ENCODE data around the gene GCLM.
"Not testable (repeated sequence)": the region's sequence is repeated elsewhere in the genome, so short reads cannot be mapped to it uniquely, and the experiment has no call there.

Gene GCLM

DNA sequence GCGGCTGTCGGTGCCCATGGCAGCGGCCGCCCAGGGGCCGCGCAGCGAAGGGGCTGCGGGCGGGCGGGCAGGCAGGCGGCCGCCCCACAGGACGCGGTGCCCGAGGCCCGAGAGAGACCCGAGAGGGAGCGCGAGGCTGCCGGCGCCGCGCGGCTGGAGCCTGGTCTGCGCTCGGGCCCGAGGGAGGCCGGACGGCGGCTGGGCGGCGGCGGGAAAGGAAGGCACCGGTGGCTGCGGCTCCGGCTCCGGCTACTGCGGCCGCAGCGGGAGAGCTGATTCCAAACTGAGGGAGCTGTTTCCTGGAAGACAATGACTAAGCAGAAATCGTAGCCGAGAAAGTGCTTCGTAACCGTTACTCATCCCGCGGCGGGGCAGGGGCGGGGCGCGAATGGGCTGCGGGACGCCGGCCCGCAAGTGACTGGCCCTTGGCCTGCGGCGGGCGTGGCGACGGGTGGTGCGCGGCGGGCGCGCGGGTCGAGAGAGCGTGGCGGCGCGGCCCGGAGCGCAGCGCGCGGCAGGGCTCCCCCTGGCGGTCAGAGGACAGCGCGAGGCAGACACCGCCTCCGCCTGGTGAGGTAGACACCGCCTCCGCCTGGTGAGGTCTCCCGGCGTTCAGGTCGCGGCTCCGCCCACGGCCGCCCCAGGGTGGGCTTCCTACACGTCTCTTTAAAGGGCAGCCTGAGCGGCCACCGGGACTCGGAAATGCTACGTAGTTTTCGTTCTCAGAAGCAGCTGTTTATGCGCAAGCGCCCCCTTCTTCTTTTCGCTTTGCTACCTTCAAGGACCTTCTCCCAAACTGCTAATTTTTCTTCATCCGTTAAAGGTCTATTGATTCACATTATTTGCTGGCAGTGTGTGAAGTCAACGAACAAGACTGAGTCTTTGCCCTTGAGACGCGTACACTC, at the start of gene GCLM:
Gene GCLM, minus strand, starts transcription at position 285 of the 905 bp plus-strand sequence. Its CDS starts 267 bp downstream, at position 18.
- peak; percentile 50 for DNase-seq

- DNase-seq, result no peak
These were observed 49.5 kb upstream of the GCLM start for GRCh38 chr1:93958726-93959100.

GRCh38 chr1:93958032-93958725, 48.9 kb upstream of the GCLM start:
- no peak for DNase-seq

- no peak for DNase-seq
These were observed 46.5 kb upstream of the GCLM start for GRCh38 chr1:93955765-93956164.

DNA sequence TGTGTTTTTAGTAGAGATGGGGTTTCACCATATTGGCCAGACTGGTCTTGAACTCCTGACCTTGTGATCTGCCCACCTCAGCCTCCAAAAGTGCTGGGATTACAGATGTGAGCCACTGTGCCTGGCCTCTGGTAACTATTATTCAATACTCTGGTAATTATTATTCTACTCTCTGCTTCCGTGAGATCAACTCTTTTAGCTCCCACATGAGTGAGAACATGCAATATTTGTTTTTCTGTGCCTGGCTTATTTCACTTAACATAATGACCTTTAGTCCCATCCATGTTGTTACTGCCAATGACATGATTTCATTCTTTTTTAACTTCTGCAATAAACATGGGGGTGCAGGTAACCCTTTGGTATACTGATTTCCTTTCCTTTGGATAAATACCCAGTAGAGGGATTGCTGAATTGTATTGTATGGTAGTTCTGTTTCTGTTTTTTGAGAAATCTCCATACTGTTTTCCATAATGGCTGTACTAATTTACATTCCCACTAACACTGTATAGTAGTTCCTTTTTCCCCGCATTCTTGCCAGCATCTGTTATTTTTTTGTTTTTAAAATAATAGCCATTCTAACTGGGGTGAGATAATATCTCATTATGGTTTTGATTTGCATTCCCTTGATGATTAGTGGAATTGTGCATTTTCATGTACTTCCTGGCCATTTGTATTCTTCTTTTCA, 37.9 kb upstream of the GCLM start:
- DNase-seq, result not testable (repeated sequence)

GRCh38 chr1:93938461-93939145, 29.4 kb upstream of the GCLM start:
- DNase-seq, result no peak

- DNase-seq, result no peak
These were observed 28.8 kb upstream of the GCLM start for GRCh38 chr1:93937997-93938396.

DNA sequence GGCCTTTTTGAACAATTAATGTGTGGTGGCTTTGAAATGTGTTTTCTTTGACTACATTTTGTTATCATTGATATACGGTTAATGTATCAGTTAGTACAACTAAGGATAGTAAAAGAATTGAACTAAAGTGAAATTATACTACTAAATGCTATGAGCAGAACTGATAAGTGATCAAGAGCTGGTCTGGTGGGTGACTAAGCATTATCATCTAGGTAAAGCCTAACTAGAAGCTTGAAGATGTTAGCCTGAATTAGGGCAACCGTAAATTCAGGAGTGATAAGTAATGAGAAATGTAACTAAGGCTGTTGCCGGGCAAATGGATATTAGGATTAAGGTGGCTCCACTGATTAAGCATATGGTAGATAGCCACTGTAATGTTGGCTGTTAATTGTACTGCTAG, 16.0 kb upstream of the GCLM start:
- DNase-seq, result no peak

DNA sequence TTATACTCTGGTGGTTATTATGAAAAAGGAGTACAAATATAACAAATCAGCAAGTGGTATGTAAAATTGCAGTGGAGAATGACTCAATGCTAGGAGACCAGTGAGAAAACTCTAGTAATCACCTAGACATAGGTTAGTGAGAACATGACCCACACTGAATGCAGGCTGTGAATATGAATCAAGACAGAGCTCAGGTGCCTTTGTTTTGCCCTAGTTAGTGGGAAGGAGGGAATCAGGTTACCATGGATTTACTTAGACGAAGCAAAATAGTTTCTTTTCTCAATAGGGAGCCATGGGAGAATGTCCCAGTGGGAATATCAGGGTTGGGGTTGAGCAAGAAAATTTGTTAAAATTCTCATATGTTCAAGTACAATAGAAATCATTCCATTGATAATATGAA, 10.6 kb upstream of the GCLM start:
- DNase-seq, result no peak

GRCh38 chr1:93917302-93917701, 8.1 kb upstream of the GCLM start:
- no peak for DNase-seq

- not testable (repeated sequence) for DNase-seq
These were observed 1.6 kb upstream of the GCLM start for GRCh38 chr1:93910880-93911279.

- no peak for DNase-seq
These were observed 1.1 kb upstream of the GCLM start for GRCh38 chr1:93910305-93910704.

DNA sequence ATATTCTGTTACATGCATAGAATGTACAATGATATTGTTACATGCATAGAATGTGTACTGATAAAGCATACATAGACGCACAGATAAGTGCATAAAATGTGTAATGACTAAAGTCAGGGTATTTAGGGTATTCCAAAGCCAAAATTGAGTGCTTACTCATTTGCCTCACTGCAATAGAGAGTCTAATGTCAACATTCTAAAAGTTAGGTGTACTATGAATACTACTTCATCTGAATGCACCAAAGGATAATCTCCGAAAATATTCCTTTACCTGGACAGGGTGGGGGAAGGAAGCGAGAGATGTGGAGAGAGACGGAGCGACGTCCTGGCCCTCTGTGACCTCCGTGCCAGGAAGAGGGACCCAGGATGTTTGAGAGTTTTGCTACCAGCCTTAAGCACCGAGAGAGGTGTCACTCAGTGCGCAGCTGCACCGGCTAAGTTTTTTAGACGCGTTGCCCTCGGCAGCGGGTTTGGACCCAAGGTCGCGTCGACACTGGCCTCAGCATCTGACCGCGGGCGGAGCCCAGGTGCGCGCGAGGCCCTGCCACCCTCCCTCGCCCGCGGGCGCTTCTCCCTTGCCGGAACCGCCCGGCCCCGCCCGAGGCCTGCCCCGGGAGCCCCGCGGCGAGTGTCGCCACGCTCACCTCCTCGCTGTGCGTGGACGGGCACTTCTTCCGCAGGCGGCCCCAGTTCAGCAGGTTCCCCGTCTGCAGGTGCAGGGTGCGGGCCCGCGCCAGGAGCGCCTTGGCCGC, 660 bp downstream of the GCLM start:
- DNase-seq, result no peak

DNA sequence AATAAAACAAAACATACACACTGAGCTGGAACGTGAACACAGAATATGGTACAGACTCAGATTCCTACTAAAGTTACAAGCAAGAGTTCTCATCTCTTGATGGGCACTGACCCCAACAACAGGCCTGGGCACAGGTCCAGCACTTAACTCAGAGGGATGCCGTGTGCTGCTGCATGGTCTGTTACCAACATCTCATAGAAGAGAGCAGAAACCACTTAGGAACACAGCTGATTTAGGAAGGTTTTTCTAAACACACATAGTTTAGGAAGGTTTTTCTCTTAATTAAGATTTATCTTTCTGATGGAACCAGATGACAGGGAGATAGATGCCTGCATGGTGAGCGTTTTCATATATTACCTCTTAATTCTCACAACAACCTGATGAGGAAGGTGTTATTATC, 1.5 kb downstream of the GCLM start:
- DNase-seq, result no peak

DNA sequence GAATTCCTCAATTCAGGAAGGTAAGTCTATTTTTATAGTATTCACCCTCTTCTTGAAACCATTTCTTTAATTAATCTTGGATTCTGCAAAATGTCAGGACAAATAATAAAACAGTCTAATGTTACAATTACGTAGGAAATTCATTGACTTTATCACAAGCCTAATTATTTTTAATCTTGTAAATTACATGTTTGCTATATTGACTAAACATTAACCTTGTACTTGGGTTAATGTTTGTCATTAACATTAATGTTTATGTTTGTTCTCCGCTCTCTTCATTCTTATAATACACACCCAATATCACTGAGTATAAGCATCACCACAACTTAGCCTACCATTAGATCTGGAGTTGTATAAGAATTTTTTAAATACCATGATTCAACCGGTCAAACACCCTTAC, 2.8 kb downstream of the GCLM start:
- DNase-seq, result no peak

DNA sequence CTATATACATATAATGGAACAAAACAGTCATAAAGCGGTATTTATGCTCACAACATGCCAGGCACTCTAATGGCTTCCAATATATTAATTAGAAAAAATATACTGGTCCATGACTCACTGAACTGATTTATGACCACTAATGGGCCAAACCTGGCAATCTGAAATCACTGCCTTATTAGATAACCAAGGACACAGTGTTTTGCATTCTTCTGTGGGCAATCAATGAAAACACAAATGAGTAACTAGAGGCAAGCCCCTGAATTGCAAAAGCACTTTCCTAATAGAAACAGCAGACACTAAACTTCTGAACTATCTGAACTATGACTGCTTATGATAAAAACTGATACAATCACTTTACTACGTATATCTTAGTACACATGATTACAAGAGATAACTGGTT, 3.5 kb downstream of the GCLM start:
- no peak for DNase-seq

GRCh38 chr1:93905051-93905450, 4.2 kb downstream of the GCLM start:
- no peak for DNase-seq

DNA sequence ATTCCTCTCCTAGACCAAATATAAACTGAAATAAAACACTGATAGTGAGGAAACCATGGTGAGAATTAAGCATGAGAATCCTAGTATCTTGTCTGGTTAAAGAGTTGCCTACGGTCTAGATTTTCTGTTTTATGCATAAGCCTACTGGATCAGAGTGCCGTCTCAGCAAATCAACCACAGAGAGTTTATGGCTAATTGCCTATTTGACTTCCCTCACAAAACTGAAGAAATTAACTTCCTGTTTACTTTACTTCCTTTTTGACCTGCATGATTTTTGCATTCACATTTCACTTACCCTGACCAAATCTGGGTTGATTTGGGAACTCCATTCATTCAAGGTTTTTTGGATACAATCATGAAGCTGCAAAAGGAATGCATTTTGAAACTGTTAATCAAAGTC, 5.0 kb downstream of the GCLM start:
- no peak for DNase-seq

DNA sequence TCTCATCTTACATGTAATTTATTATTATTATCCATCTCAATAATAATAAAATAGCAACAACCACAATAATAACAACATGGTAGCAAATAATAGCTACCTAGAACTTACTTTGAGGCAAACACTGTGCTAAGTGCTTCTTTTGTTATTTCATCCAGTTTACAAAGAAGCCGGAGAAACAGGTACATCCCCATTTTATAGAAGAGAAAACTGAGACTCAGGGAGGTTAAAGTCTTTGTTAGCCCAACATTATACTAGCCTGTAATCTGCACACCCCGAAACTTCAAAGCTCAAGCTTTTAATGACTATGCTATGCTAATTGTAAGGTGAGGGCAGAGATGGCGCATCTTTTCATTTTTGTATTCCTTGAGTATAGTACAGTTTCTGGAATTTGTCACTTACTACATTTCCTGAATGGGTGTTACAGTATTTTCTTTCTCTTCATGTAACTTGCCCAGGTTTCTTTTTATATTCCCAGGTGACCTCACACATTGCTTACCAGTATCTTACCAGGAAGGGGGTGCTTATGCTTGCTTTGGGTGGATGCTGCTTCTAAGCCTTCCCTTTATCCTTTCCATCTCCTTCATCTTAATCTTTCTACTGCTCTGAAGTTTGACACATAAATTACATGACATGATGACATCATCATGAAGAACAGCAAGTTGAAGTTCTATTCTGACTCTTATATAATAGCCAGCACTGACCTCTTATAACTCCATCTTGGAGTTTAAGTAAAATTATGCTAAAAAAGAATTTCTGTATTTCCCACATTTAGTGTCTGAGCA, 8.3 kb downstream of the GCLM start:
- no peak for DNase-seq

- DNase-seq, result no peak
These were observed 9.6 kb downstream of the GCLM start for GRCh38 chr1:93899543-93900207.

- no peak for DNase-seq
These were observed 20.3 kb downstream of the GCLM start for GRCh38 chr1:93888900-93889299.
